HG03175 (cell line): ENCODE results near the gene ROBO4.
A peak's percentile ranks its signal among the peaks of the same experiment; 100 is the strongest.

ENCODE experiments used
- ATAC-seq: cut with Tn5 transposase; IDR thresholded peaks from one replicate; pipeline ENCODE4 v1.9.1; 2021; ENCODE audit warnings: mild to moderate bottlenecking, moderate library complexity; ENCODE audit not compliant: unreplicated experiment

The ROBO4 gene

GRCh38 chr11:124875401-124875800 is 22.3 kb downstream of the ROBO4 start:
- no peak for ATAC-seq

GRCh38 chr11:124874571-124875255 is 23.0 kb downstream of the ROBO4 start:
- ATAC-seq, result no peak

GRCh38 chr11:124873951-124874350 is 23.7 kb downstream of the ROBO4 start:
- ATAC-seq, result no peak

DNA sequence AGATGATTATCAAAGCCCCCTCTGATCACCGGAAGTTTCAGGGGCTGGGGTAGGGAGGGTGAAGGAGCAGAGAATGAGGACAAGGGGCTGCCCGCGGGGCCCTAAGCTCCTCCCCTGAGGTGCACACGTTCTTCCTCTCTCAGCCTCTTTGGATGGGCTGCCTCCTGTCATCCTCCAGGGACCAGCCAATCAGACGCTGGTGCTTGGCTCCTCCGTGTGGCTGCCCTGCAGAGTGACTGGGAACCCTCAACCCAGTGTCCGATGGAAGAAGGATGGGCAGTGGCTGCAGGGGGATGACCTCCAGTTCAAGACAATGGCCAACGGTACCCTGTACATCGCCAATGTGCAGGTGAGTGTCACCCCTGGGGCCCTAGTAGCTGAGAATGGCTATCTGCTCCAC is 24.9 kb downstream of the ROBO4 start:
- no peak for ATAC-seq

DNA sequence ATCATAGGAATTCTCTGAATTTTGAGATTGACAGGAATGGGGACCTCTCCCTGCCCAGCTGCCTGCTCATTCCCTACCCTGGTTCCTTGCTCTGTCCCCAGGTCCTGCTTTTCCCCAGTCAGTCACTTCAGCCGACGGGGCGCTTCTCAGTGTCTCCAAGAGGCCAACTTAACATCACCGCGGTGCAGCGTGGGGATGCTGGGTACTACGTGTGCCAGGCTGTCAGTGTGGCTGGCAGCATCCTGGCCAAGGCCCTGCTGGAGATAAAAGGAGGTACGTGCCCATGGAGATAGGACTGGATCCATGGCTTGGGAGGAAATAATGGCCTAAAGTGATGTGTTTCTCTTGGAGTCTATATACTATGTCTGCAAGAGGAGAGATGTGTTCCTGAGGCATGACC is 25.4 kb downstream of the ROBO4 start:
- no peak for ATAC-seq

DNA sequence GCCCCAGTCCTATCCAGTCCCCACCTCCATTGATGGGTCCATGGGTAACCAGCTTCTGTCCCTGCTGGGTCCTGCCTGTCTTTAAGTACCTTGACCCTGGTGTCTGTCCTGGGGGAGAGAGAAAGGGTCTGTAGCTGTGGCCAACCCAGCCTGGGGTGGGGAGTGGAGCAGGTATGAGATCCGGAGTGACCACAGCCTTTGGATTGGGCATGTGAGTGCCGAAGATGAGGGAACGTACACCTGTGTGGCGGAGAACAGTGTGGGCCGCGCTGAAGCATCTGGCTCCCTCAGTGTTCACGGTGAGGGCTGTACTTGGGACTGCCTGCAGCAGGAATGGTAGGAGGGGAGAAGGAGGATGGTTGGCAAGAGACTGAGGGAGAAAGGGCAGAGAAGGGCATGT is 27.2 kb downstream of the ROBO4 start:
- no peak for ATAC-seq

GRCh38 chr11:124869856-124870387 is 27.7 kb downstream of the ROBO4 start:
- no peak for ATAC-seq

GRCh38 chr11:124869331-124869730 is 28.3 kb downstream of the ROBO4 start:
- no peak for ATAC-seq

DNA sequence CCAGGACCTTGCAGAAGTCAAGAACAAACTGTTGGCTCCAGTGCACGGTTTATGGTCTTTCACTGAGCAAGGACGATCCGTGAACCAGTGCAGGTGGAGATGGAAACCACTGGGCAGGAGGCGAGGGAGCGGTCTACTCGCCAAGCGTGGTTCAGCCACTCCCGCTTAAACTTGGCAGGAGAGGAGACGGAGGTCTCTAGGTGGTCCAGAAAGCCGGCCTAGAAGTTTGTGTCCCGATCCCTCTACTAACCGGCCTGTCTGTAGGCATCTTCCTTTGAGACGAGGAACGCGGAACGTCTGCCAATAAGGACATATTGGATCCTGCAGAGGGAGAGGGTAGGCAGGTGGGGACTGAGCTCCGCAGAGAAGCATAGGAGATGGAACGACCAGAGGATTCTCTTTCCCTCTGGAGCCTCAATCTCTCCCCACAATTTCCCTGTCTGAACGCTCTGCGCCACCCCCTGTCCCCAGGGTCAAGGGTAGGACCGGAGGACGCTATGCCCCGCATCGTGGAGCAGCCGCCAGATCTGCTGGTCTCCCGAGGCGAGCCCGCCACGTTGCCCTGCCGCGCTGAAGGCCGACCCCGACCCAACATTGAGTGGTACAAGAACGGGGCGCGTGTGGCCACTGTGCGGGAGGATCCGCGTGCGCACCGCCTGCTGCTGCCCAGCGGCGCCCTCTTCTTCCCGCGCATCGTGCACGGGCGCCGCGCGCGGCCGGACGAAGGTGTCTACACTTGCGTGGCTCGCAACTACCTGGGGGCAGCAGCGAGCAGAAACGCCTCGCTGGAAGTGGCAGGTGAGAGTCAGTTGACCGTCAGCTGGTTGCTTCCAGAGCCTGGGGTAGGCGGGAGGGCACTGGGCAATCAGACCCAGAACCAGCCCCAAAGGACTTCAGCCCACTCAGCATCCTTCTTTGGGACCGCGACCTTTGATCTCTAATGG is 29.1 kb downstream of the ROBO4 start:
- no peak for ATAC-seq

GRCh38 chr11:124867700-124868099 is 30.0 kb downstream of the ROBO4 start:
- peak; percentile 51 for ATAC-seq

DNA sequence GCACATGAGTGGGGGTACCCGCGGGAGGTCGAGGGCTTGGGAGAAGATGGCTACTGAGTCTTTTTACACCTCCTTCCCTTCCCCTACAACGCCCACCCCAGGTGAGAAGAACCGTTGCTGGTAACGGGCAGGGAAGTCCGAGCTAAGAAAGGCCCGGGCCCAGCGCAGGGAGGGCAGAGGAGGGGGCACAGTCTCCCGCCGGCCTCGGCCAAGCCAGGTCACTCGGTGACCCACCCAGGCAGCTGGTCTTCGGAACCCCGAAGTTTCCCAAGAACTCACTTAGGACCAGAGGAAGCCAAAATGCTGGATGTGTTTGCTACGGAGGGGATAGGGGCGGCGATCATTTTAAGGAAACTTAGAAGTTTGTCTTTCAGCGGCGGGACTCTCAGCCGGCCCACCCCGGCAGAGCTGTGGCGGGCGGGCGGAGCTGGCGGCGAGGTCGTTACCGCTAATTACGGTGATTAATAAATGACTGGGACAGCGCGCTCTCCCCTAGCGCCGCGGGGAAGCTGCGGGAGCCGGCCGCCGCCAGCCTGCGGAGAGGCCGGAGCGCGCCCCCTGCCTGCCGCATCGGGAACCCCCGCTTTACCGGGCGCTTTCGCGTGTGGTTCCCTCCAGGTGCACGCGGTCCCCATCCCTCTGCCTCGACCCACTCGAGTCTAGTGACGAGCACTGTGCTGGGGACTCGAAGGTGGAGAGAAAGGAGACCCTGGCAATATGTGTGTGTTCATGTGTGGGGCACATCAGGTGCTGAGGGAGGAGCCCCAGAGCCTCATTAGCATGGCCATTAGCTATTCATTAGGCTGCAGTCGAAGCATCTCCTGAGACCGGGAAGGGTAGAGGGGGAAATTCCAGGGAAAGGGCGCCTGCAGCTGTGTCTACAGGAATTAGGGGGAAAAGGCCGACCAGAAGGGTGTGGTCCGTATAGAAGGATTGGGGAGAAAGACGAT is 31.5 kb downstream of the ROBO4 start:
- ATAC-seq, result peak; percentile 40

GRCh38 chr11:124865181-124865901 is 32.3 kb downstream of the ROBO4 start, which contains the start of gene ROBO3:
Gene ROBO3, plus strand, starts transcription at chr11:124865432. Its CDS starts 146 bp downstream, at chr11:124865578.
- ATAC-seq, result no peak

DNA sequence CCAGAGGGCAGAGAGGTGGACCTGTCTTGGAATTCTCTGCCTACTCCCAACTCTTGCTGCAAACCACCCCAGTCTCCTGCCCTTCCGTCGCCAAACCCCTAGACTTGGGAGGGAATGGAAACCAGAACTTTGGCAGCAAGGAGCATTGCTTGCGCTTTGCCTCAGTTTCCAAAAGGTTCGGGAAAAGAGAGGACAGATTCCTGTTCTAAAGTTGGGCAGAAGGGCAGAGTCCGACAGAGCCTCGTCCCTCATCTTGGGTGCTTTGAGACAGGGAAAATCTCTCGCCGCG is 32.8 kb downstream of the ROBO4 start:
- no peak for ATAC-seq

DNA sequence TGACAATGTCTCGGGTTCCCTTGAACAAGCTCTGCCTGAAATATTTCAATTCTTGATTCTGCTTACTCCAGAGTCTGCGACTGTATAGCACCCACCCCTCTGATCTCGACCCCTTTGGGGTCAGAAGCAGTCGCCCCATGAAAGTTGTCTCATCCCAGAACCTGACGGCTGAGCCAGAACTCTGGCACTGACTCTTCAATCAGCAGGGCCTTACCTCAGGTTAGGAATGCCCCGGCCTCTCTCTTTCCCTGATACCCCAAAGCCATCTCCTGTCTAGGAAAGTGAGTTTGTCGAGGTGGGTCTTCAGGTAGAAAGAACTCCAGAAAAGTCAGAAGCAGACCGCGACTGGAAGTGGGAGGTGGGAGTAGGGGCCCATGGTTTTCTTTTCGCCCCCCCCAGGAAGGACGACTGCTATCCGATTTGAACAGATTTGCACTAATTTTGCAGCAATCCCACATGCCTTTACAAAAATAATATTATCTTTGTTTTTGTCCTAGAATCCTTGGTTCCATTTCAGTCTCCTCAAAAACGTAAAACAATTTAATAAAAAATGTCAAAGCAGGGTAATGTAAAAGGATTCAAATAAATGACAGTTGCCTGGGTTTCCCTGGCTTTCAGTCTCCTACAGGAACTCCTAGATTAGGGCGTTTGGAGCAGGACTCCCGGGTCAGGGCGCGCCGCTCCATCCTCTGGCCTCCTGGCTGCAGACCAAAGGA is 33.3 kb downstream of the ROBO4 start:
- no peak for ATAC-seq

GRCh38 chr11:124863826-124864165 is 33.9 kb downstream of the ROBO4 start:
- no peak for ATAC-seq

- ATAC-seq, result no peak
Observed at GRCh38 chr11:124863137-124863825, 34.4 kb downstream of the ROBO4 start.

DNA sequence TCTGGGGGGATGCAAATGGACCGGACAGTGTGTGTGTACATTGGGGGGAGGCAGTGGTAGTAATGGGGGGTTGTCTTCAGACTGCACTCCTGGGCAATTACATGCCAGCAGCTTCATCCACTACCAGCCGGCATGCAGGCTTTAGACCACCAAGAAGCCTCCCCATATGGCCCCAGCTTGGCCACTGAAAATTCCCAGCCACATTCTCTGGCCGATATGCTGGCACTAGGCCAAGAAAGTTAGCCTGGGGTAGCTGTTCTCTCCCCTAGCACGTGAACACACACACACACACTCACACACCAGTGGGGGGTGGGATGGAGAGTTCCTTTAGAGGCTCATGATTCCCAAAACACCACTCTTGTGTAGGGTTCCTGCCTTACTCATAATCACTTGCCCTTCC is 36.0 kb downstream of the ROBO4 start:
- no peak for ATAC-seq

- ATAC-seq, result no peak
Observed at GRCh38 chr11:124859171-124859570, 38.5 kb downstream of the ROBO4 start.

DNA sequence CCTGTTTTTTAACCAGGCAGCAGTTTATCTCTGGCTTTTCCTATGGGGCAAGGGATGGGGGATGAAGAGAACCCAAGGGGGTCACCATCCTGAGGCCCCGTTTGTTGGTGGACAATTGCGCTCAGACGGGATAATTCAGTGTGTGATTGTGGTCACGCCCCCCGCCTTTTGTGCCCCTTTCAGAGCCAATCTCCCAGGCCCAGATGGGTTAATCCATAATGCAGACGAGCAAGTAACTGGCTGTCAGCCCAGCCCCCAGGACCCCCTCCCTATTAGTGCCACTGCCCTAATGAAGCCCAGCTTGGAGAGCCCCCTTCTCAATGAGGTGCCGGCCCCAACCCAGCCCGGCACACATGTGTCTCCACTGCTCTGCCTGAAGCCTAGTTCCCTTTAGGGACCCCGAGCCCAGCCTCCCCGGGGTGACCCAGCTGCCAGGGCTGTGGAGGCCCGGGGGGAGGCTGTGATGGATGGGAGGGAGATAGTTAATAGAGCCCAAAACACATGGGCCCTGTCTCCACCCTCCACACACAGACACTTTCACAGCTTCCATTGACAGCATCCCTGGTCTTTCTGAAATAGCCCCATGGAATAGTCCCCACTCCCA is 51.5 kb downstream of the ROBO4 start:
- ATAC-seq, result no peak
